ENCODE data around the gene ZC3H10. TPM values are rescaled to one million over a fixed set of nuclear protein-coding genes. Genes with fewer than 3 reads are reported as not detected.

The ZC3H10 gene
- total and polyA plus RNA-seq, 2 of the 13 experiments (the other 11 are each of a cell fraction or from before 2014, with no cell fraction given) = 0.70 to 2.3 TPM

DNA sequence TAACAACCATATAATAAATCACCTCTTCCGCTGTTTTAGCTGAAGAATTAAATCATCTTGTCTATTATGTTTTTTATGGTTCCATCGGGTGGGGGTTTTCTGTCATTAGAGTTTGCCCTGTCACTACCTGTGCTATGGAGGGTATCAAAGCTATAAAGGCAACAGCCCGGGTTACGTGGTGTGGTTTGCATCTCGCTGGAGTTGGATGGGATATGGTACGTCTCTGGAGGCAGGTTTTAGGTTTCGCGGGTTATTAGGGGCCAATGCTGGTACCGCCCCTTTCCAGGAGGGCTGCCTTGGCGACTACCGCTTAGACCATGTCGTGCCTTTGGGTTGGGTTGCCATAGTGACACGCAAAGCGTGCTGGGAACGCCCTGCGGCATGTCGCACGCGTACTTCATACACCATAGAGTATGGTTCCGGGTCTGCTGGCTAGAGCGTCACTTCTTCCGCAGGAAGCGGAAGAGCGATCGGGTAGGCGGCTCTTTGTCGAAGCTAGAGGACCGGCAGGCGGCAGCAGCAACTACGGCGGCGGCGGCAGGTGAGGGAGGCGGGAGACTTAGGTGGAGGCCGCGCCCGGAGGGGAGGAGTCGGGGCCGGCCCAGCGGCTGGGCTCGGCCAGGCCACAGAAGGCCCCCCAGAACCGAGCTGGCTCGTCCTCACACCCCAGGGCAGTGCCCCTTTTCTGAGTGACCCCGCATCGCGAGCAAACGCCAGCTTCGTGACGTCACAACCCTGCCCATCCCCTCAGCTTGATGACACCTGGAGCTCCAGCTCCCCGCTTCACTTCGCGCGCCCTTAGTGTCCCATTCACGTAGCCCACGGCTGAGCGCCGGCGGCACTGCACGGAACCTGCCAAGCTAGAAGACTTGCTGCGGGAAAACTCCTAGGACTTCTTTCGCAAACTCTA, at the start of gene ZC3H10 (continued):
- TF ChIP-seq, protein P1, sequence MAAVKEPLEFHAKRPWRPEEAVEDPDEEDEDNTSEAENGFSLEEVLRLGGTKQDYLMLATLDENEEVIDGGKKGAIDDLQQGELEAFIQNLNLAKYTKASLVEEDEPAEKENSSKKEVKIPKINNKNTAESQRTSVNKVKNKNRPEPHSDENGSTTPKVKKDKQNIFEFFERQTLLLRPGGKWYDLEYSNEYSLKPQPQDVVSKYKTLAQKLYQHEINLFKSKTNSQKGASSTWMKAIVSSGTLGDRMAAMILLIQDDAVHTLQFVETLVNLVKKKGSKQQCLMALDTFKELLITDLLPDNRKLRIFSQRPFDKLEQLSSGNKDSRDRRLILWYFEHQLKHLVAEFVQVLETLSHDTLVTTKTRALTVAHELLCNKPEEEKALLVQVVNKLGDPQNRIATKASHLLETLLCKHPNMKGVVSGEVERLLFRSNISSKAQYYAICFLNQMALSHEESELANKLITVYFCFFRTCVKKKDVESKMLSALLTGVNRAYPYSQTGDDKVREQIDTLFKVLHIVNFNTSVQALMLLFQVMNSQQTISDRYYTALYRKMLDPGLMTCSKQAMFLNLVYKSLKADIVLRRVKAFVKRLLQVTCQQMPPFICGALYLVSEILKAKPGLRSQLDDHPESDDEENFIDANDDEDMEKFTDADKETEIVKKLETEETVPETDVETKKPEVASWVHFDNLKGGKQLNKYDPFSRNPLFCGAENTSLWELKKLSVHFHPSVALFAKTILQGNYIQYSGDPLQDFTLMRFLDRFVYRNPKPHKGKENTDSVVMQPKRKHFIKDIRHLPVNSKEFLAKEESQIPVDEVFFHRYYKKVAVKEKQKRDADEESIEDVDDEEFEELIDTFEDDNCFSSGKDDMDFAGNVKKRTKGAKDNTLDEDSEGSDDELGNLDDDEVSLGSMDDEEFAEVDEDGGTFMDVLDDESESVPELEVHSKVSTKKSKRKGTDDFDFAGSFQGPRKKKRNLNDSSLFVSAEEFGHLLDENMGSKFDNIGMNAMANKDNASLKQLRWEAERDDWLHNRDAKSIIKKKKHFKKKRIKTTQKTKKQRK (IDR thresholded peaks at IDR 0.05; ENCODE audit: low read length) = no peak
- peak; percentile 90; the same call in 1 of the 2 replicates for TF ChIP-seq MIER3 (CRISPR knock-in tag; IDR thresholded peaks at IDR 0.05; ENCODE audit: borderline replicate concordance)
- TF ChIP-seq, protein P2, sequence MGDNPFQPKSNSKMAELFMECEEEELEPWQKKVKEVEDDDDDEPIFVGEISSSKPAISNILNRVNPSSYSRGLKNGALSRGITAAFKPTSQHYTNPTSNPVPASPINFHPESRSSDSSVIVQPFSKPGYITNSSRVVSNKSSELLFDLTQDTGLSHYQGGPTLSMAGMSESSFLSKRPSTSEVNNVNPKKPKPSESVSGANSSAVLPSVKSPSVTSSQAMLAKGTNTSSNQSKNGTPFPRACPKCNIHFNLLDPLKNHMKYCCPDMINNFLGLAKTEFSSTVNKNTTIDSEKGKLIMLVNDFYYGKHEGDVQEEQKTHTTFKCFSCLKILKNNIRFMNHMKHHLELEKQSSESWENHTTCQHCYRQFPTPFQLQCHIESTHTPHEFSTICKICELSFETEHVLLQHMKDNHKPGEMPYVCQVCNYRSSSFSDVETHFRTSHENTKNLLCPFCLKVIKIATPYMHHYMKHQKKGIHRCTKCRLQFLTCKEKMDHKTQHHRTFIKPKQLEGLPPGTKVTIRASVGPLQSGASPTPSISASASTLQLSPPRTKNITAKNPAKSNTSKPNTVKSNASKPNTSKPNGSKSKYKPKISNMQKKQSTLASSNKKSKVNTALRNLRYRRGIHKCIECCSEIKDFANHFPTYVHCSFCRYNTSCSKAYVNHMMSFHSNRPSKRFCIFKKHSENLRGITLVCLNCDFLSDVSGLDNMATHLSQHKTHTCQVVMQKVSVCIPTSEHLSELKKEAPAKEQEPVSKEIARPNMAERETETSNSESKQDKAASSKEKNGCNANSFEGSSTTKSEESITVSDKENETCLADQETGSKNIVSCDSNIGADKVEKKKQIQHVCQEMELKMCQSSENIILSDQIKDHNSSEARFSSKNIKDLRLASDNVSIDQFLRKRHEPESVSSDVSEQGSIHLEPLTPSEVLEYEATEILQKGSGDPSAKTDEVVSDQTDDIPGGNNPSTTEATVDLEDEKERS (CRISPR knock-in tag; IDR thresholded peaks at IDR 0.05) = 0 out of 2 replicates have a peak, but pooled peaks have one; percentile 66

DNA sequence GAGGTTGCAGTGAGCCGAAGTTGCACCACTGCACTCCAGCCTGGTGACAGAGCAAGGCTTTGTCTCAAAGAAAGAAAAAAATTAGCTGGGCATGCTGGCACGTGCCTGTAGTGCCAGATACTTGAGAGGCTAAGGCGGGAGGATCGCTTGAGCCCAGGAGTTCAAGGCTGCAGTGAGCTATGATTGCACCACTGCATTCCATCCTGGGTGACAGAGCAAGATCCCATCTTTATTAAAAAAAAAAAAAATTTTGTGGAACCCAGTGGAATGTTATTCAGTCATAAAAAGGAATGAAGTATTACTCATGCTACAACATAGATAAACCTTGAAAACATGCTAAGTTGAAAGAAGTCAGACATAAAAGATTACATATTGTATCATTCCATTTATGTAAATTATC, 46.4 kb upstream of the ZC3H10 start:
- Histone ChIP-seq H3K27me3 (ENCODE audit: control insufficient read depth in 1 of 2, insufficient read depth in 2 of 2, low read length in 2 of 2) (no peaks in the 10 kb centered on the region; a peak in 1 of 5 replicates), H3K9me3 (ENCODE audit: low read length) (no peaks in the 10 kb centered on the region), H2AFZ (ENCODE audit: low read length) (no peak overlapping the region), H3K27ac (ENCODE audit: extremely low read length, insufficient read depth, low read length) (no peak overlapping the region), H4K20me1 (ENCODE audit: insufficient read depth, low read length) (no peaks in the 10 kb centered on the region), H3K4me2 (ENCODE audit: low read depth, low read length) (no peak overlapping the region), H3K4me1 (ENCODE audit: insufficient read depth, low read length) (peaks cover 39% of the 10 kb centered on the region), H3K9ac (ENCODE audit: insufficient read depth, low read depth, low read length) (no peak overlapping the region), H3K79me2 (ENCODE audit: insufficient read depth, low read length) (no peaks in the 10 kb centered on the region), H3K4me3 (replicated peaks in 1 of 3; ENCODE audit: insufficient read depth in 1 of 3, low read depth in 2 of 3, low read length in 3 of 3) (no peak overlapping the region), H3K36me3 (replicated peaks in 1 of 2; ENCODE audit: control insufficient read depth in 1 of 2, insufficient read depth in 2 of 2, low read length in 2 of 2) (no peaks in the 10 kb centered on the region)
- no peak; the same call in 1 of the 3 replicates for ATAC-seq
- POLR2A ChIA-PET = interaction anchor here (1.0 to 2.5 kb wide), 3 partner anchors 10 to 98 kb away, joined by 3 to 14 read pairs (median 4); partner anchors contain the start of genes RAB5B and SUOX
- FAIRE-seq = no peak
- peak; percentile 56 for DNase-seq (ENCODE audit: low spot score)
- CTCF ChIA-PET (ENCODE audit: low intra/inter-chr PET ratio, low total read pairs) = no interaction called here
- WGBS (ENCODE audit: low lambda C conversion rate) = 6% methylated on average over 4 of the region's 4 CpGs
- intact Hi-C loops (cut with micrococcal nuclease; ENCODE audit: unreplicated experiment) = no loop called here
- in situ Hi-C loops (cut with HindIII; ENCODE audit: extremely low pct_ligation_motif_present, low pct_unique_long_range_greater_than_20kb) = no loop called here
- no TSS peak for BruUV-seq (replicated peaks)
- TF ChIP-seq, protein P3, sequence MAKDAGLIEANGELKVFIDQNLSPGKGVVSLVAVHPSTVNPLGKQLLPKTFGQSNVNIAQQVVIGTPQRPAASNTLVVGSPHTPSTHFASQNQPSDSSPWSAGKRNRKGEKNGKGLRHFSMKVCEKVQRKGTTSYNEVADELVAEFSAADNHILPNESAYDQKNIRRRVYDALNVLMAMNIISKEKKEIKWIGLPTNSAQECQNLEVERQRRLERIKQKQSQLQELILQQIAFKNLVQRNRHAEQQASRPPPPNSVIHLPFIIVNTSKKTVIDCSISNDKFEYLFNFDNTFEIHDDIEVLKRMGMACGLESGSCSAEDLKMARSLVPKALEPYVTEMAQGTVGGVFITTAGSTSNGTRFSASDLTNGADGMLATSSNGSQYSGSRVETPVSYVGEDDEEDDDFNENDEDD (CRISPR knock-in tag; IDR thresholded peaks at IDR 0.05; ENCODE audit: borderline replicate concordance) = 0 out of 2 replicates have a peak, but pooled peaks have one; percentile 19
- no peak for TF ChIP-seq ZNF12 (CRISPR knock-in tag; IDR thresholded peaks at IDR 0.05)
- TF ChIP-seq CEBPG (CRISPR knock-in tag; IDR thresholded peaks at IDR 0.05) = 0 out of 2 replicates have a peak, but pooled peaks have one; percentile 14
- 0 out of 2 replicates have a peak, but pooled peaks have one; percentile 12 for TF ChIP-seq GATAD2A (CRISPR knock-in tag; IDR thresholded peaks at IDR 0.05)
- TF ChIP-seq, protein P4, sequence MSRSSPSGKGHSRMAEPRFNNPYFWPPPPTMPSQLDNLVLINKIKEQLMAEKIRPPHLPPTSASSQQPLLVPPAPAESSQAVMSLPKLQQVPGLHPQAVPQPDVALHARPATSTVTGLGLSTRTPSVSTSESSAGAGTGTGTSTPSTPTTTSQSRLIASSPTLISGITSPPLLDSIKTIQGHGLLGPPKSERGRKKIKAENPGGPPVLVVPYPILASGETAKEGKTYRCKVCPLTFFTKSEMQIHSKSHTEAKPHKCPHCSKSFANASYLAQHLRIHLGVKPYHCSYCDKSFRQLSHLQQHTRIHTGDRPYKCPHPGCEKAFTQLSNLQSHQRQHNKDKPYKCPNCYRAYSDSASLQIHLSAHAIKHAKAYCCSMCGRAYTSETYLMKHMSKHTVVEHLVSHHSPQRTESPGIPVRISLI (CRISPR knock-in tag; IDR thresholded peaks at IDR 0.05; ENCODE audit: borderline replicate concordance) = peak; percentile 59; the same call in 1 of the 2 replicates
- TF ChIP-seq BCL6 (CRISPR knock-in tag; IDR thresholded peaks at IDR 0.05) = no peak
- TF ChIP-seq RARA (CRISPR knock-in tag; IDR thresholded peaks at IDR 0.05) = peak; percentile 39; the same call in 1 of the 2 replicates
- TF ChIP-seq ISL2 (CRISPR knock-in tag; IDR thresholded peaks at IDR 0.05) = no peak
- TF ChIP-seq SOX6 (IDR thresholded peaks at IDR 0.05) = no peak
- peak; percentile 40; the same call in 1 of the 2 replicates for TF ChIP-seq SOX6 (CRISPR knock-in tag; IDR thresholded peaks at IDR 0.05)

All from HepG2 (cell line).